LNCaP clone FGC (cell line): ENCODE results near the gene TUSC1.

Experiments used
- DNase-seq: peaks from one replicate; pipeline ENCODE4 v3.0.0-alpha.2; 2011; ENCODE audit warnings: low read depth
- H3K4me3 ChIP-seq: 2 replicates; pipeline ENCODE4 v1.5.1; 2011; ENCODE audit warnings: mild to moderate bottlenecking, low read depth, low read length, control low read depth
- CTCF ChIP-seq: IDR thresholded peaks from 2 replicates; pipeline ENCODE4 v1.5.1; 2012; ENCODE audit warnings: mild to moderate bottlenecking; ENCODE audit not compliant: control insufficient read depth, insufficient read depth; ENCODE audit errors: extremely low read depth

Gene TUSC1

DNA sequence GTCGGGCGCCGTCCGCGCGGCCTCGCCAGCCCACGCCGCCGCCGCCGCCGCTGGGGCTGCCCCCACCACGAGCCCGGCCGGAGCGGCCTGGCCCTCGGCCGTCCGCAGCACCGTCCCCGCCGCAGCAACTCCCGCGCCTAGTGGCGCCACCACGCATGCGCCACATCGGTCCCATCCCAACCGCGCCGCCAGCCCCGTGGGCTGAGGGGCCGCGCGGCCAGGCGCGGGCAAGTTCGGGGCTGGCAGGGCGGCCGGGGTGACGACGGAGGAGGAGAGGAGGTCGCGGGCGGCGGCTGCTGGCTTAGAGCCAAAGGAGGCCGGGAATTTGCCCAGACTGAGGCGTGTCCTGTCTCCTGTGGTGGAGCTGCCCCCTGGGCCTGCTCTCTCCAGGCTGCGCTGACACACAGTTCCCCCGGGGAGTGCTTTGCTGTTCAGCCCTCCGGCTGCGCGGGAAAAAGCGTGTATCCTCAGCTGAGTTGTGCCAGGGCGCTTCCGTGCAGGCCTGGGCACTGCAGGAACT lies at the start of gene TUSC1:
Gene TUSC1 (minus strand): TSS at position 298 of the 520 bp plus-strand sequence. CDS start 132 bp downstream, at position 166.
- H3K4me3 ChIP-seq, result peak within 1 kb of the TSS; percentile 54
- no peak for DNase-seq

DNA sequence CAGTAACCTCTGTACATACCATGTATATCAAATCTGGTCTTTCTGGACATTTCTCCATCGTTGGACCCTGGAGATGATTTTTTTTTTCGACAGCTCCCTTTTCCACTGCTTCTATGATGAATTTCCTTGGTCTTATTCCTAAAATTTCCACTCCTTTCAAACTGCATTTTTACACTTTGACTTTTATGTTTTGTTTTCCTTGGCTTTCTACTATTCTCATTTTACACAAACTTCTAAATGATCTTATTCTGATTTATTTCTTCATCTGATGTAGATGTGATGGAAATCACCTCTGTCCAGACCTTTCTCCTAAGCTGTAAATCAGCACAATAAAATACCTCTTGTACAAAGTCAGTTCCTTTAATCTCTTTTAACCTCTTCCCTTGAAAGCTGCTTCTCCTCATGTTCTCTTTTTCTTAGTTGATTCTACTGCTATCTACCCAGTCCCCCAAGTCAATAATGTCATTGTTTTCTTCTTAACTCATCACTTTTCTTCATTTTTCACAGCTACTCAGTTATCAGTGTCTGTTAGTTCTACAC lies 48.7 kb upstream of the TUSC1 start:
- no peak for DNase-seq
- no peak overlapping the region for H3K4me3 ChIP-seq
- no peak for TF ChIP-seq CTCF

More for the DNA sequence above, at the start of gene TUSC1:
- TF ChIP-seq CTCF, result 0 out of 2 replicates have a peak, but pooled peaks have one; percentile 2

DNA sequence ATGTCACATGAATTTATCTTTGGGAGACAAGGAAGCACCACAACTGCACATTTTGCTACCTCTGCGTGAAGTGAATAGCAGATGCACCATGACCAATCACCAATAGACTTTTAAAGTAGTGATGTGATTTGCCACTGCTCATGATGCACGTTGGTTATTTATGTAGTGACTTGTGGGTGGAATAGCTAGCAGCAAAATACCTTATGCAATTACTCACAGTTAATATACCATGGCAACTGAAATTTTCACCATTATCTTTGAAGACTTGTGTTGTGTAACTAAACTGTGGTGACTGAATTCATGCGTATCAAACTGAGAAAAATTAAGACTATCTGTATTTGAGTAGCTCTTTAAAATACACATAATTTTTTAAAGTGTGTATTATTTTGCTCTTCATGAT lies 46.2 kb upstream of the TUSC1 start:
- no peak for TF ChIP-seq CTCF
- H3K4me3 ChIP-seq, result no peak overlapping the region
- no peak for DNase-seq

GRCh38 chr9:25716220-25716872 lies 38.1 kb upstream of the TUSC1 start:
- DNase-seq, result peak; percentile 94
- peak; percentile 81 for TF ChIP-seq CTCF
- no peak overlapping the region for H3K4me3 ChIP-seq

DNA sequence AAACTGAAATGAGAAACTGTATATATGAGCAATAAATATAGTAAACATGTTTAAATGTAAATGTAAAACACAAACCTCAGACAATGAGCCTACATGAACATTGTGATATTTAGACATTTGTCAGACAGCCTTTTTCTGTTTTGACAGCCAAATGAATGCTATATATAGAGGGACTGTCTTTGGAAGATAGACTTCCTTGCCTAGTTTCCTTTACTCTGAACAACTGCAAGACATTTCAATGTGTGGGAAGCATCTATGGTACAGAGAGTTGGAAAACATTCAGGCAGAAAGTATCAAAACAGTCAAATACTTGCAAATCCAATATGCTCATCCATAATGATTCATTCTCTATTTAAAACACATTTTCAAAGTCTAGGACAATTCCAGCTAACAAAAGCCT lies 31.7 kb upstream of the TUSC1 start:
- DNase-seq, result no peak
- H3K4me3 ChIP-seq, result no peak overlapping the region
- no peak for TF ChIP-seq CTCF

GRCh38 chr9:25704800-25705199 lies 26.6 kb upstream of the TUSC1 start:
- DNase-seq, result no peak
- no peak overlapping the region for H3K4me3 ChIP-seq
- no peak for TF ChIP-seq CTCF
